GM19351 (cell line): ENCODE measurements around the gene TRAFD1.
"Not testable (repeated sequence)": the region's sequence is repeated elsewhere in the genome, so short reads cannot be mapped to it uniquely, and the experiment has no call there.

Experiments used
- ATAC-seq: cut with Tn5 transposase; IDR thresholded peaks from one replicate; pipeline ENCODE4 v1.9.1; 2021; ENCODE audit warnings: mild to moderate bottlenecking, moderate library complexity; ENCODE audit not compliant: unreplicated experiment

TRAFD1 gene

DNA sequence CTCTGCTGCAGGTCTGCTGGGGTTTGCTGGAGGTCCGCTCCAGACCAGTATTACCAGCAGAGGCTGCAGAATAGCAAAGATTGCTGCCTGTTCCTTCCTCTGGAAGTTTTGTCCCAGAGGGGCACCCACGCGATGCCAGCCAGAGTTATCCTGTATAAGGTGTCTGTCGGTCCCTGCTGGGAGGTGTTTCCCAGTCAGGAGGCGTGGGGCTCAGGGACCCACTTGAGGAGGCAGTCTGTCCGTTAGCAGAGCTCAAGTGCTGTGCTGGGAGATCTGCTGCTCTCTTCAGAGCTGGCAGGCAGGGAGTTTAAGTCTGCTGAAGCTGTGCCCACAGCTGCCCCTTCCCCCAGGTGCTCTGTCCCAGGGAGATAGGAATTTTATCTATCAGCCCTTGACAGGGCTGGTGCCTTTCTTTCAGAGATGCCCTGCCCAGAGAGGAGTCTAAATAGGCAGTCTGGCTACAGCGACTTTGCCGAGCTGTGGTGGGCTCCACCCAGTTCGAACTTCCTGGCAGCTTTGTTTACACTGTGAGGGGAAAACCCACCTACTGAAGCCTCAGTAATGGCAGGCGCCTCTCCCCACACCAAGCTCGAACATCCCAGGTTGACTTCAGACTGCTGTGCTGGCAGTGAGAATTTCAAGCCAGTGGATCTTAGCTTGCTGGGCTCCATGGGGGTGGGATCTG lies 33.2 kb downstream of the TRAFD1 start:
- ATAC-seq = not testable (repeated sequence)

DNA sequence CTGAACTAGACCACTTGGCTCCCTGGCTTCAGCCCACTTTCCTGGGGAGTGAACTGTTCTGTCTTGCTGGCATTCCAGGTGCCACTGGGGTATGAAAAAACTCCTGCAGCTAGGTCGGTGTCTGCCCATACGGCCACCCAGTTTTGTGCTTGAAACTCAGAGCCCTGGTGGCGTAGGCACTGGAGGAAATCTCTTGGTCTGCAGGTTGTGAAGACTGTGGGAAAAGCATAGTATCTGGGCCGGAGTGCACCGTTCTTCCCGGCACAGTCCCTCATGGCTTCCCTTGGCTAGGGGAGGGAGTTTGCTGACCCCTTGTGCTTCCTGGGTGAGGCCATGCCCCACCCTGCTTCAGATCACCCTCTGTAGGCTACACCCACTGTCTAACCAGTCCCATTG lies 33.8 kb downstream of the TRAFD1 start:
- ATAC-seq = no peak

DNA sequence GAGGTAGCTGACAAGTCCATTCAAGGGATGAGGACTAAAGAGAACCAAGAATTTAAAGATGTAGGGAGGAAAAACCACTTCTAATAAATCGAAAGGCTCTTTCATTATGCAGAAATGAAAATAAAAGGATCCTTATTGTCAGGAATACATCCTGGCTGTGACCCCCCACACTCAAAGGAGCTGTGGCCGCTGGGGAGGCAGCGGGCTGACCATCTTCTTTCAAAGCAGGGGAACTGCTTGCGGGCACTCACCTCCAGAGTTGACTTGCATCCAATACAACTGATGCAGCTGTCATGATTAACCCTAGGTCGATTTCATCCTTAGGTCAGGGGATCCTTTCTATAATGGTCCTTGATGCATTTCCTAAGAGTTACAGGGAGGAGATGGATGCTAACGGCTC lies 35.3 kb downstream of the TRAFD1 start:
- ATAC-seq = no peak

GRCh38 chr12:112161711-112162110 lies 36.4 kb downstream of the TRAFD1 start:
- ATAC-seq = no peak

DNA sequence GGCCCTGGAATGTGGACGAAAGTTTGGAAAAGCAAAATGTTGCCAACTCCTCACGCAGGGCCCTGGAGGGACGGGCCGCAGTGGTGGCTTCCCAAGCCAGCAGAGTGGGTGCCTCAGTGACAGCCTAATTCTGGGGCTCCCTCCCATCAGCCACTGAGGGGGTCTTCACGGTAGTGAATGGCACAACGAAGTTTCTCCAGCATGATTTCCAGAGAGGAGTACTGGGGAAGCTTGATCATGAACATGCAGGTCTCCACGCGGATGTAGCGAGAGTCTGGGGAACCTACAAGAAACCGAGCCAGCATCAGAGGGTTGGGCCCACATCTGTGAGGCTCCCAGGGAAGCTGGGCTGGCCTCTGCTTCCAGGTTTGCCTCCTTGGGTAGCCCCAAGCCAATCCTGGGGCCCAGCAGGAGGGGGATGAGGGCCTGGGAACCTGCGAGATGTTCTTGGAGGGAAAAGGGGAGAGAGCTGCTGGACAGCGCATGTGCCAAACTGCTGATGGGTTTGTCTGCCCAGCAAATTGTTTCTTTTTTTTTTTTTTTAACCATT lies 37.0 kb downstream of the TRAFD1 start:
- ATAC-seq = no peak

GRCh38 chr12:112163056-112163455 lies 37.7 kb downstream of the TRAFD1 start:
- ATAC-seq = no peak

DNA sequence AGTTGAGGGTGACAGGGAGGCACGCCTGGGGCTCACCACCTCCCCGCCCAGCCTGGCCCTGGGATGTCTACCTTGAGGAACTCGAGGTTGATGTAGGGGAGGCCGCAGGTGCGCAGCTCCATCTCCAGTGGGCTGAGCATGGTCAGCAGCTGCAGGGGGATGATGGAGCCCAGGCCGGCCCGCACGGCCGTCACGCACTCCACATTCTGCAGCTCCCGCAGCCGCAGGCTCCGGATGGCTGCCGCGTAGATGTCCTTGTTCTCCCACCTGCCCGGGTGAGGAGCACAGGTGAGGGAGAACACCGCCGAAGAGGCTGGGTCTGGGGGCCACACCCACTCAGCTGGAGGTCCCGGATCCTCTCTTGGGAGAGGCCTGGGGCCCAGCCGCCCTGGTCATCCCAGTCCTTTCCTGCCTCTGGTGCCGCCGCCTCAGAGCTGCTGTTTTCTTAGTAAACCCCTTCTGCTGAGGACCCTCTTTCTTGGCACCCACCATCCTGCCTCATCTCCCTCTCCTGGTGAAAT lies 38.2 kb downstream of the TRAFD1 start:
- ATAC-seq = no peak

DNA sequence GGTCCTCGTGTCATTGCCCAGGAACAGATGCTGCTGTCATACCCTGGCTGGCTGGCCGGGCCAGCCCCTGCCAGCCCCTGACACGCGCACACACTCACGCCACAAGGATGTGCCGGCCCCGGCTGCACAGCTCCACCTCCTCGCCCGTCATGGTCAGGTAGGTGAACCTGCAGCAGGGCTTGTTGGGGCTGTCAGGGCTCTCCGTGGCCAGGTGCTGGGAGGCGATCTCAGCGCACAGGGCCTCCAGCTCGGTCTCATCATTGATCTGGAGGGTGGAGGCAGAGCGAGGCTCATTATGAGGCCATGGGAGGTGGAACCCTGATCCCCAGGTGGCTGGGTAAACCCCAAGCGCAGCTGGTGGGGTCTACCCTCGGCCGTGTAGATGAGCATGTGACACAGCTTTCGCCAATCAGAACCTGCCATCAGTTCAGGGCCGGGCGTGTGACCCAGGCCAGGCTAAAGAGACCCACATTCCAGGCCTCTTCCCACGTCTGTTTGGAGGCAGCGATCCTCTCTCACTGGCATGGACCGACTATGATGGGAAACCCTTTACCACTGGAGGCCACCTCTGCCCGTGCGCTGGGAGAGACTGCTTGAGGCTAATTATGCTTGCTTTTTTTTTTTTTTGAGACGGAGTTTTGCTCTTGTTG lies 38.8 kb downstream of the TRAFD1 start:
- no peak for ATAC-seq

DNA sequence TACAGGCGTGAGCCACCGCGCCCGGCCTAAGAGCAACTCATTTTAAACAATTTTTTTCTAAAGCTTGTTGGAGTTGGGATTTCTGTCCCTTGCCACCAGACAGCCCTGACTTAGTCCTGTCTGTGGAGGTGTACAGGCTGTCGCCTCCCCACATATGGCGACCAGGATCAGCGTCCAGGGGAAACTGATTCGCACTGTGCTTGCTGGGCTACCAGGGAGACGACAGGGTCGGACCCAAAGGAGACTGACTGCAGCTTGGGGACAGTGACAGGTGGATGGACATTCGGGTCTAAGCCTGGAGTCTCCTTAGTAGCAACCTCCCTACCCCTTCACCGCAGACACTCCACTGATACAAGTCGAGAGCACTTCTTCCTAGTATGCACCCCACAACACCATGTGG lies 40.3 kb downstream of the TRAFD1 start:
- ATAC-seq = no peak

DNA sequence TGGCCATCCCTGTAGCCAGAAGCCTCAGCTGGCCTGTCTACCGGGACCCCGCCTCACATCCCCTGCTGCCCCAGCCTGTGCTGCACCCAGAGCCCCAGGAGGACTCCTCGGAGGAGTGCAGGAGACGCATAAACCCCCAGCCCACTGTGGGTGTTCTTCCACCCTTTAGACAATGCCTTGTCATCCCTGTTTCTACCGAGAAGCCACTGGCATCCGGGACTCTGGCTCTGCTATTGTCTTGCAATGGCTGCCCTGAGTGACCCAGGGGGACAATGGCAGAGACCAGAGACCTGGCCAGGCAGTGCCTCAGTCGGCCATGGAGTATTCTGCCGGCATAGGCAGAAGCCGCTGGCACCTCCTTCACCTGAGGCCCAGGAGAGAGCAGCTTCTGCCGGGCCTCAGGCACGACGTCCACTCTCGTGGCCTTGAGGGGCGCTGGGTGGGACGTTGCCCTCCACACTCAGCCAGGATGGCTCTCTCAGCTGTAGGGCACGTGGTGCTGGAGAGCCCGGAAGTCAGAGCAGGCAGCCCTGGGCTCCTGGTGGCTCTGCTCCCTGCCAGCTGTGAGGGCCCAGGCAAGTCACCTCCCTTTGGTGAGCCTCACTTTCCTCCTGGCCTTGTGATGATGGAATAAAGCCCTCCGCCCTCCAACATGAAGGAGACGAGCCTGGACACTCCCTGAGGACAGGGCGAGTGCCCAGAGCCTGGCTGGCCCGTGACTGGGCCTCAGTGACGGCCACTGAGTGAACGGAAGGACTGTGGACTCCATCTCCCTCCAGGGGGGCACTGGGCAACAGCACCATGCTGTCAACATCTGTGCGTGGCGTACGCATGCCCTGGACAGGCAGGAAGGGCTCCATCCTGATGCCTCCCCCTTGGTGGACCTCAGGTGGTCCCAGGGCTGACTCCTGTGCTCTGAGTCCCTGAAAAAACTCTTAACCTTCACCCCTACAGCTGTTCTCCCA lies 41.0 kb downstream of the TRAFD1 start:
- no peak for ATAC-seq

- no peak for ATAC-seq
Observed at GRCh38 chr12:112167031-112167461, 41.7 kb downstream of the TRAFD1 start.

GRCh38 chr12:112167718-112168525 lies 42.6 kb downstream of the TRAFD1 start:
- no peak for ATAC-seq

GRCh38 chr12:112168561-112168971 lies 43.2 kb downstream of the TRAFD1 start:
- no peak for ATAC-seq

DNA sequence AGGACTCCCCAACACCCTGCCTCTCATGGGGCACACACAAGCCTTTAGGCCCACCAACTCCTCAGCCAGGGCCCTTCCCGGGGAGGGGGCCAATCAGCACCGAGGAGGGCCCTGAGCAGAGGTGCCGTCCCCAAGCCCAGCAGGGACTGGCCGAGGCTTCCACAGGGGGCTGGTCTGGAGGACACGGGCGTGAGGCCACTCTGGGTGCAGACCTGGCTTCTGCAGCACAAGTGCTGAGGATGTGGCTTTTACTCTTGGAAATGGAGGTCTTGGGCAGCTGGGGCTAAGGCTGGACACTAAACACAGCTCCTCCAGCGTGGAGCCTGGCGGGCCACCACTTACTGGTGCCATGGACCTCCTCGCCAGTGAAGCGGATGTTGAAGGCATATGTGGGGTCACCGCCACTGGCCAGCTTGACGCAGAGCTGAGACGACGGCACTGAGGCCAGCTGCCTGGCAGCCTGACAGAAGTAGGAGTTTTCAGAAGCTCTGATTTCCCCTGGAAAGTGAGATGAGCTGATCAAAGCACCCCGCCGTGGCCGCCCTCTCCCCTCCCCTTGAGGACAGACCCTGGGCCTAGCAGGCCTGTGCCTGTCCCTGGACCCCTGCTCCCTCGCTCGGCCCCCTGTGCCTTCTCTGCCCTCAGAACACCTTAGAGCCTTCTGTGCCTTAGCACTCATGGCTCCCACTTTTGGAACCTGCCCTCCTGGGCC lies 44.0 kb downstream of the TRAFD1 start:
- no peak for ATAC-seq

GRCh38 chr12:112169966-112170365 lies 44.6 kb downstream of the TRAFD1 start:
- no peak for ATAC-seq

GRCh38 chr12:112170376-112170775 lies 45.0 kb downstream of the TRAFD1 start:
- ATAC-seq = no peak

- ATAC-seq = no peak
Observed at GRCh38 chr12:112170971-112171596, 45.7 kb downstream of the TRAFD1 start.

- no peak for ATAC-seq
Observed at GRCh38 chr12:112172556-112173324, 47.4 kb downstream of the TRAFD1 start.
